ENCODE data around the gene ALKBH5. TPM values are rescaled to one million over a fixed set of nuclear protein-coding genes. Genes with fewer than 3 reads are reported as not detected.

Gene ALKBH5
- total and polyA plus RNA-seq, 2 of the 8 experiments (the other 6 are each of a cell fraction or from before 2014, with no cell fraction given) = 63.7 to 86.4 TPM

DNA sequence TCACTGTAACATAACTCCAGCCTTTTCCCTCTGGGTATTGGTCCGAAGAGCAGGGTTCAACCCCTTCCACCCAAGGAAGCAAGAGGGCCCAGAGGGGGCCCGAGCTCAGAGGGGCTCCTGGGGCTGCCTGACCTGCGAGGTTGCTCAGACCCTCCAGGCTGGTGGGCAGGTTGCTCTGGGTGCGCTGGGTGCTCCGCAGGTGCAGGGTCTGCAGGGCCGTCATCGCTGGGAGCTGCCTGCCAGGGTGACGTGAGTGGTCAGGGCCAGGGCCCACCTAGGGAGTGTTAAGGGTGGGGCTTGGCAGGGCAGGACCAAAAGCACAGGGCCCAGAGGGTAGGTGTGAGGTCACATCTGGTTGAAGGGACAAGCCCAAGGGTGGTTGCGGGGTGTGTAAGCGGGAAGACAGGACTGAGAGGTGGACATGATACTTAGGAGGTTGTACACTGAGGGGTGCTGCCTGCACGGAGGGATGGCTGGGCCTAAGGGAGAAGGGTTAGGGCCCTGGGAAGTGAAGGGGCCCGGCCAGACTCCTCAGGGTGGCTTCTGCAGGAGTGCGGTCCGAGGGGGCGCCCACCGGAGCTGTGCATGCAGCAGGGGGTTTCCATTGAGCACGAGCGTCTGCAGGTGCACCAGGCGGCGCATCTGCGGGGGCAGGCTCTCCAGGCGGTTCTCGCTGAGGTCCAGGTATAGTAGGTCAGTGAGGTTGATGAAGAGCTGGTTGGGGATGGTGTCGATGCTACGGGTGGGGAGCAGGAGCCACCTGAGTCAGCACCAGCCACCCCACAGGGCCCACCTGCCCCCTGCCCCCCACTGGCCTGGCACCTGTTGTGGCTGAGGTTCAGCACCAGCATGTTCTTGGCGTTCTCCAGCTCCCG lies 70.6 kb downstream of the ALKBH5 start:
- CTCF ChIA-PET (ENCODE audit: partially characterized antibody) = interaction anchor here (0.7 to 3.9 kb wide), 9 partner anchors 11 to 111 kb away, joined by 3 to 16 read pairs (median 4); no protein-coding TSS in a partner anchor

More for the DNA sequence above, 70.6 kb downstream of the ALKBH5 start:
- H2BK5ac ChIP-seq (ENCODE audit: low read depth, low read length) = no peak overlapping the region
- no peak overlapping the region for H3K27ac ChIP-seq (ENCODE audit: low read depth, low read length)
- no peak overlapping the region for H4K5ac ChIP-seq (ENCODE audit: insufficient read length, low read depth, low read length)
- peak overlapping the region; percentile 35; the same call in 1 of the 2 replicates for H4K8ac ChIP-seq (ENCODE audit: extremely low read depth, insufficient read depth, low read length)
- H2BK120ac ChIP-seq (replicated peaks; ENCODE audit: low read depth, low read length) = no peak overlapping the region
- peaks cover 0 to 21% (median 11%) of the 10 kb centered on the region in 4 experiments; a peak in 6 of 7 replicates for H3K4me1 ChIP-seq (replicated peaks in 1 of 4; ENCODE audit: control insufficient read depth in 3 of 4, insufficient read depth in 4 of 4, low read length in 3 of 4)
- no peak overlapping the region for H3K4ac ChIP-seq (replicated peaks; ENCODE audit: insufficient read length, low read depth, low read length)
- peaks cover 14% of the 10 kb centered on the region for H3K79me1 ChIP-seq (ENCODE audit: low read depth, low read length)
- H3K23me2 ChIP-seq (ENCODE audit: low read depth, low read length) = peaks cover 7% of the 10 kb centered on the region
- peaks cover 33 to 59% (median 50%) of the 10 kb centered on the region in 4 experiments for H3K36me3 ChIP-seq (ENCODE audit: control insufficient read depth in 2 of 4, insufficient read depth in 4 of 4, low read length in 3 of 4)
- H3K79me2 ChIP-seq (ENCODE audit: control insufficient read depth in 1 of 2, insufficient read depth in 2 of 2, low read length in 2 of 2) = peaks cover 0 to 18% of the 10 kb centered on the region in 2 experiments; a peak in 1 of 4 replicates
- FAIRE-seq = no peak
- no peak overlapping the region for H3K4me2 ChIP-seq (ENCODE audit: insufficient read depth in 1 of 2, low read depth in 2 of 2, low read length in 2 of 2)
- DNase-seq (ENCODE audit: low read depth in 1 of 2, low spot score in 2 of 2) = no peak
- 95% methylated on average over 25 of the region's 27 CpGs; no CpG with 5 or more reads in 1 of the 2 experiments for WGBS, 2 experiments (ENCODE audit: extremely low coverage in 1 of 2, insufficient coverage in 1 of 2, insufficient read length in 1 of 2, insufficient replicate concordance in 2 of 2, low coverage in 1 of 2, low lambda C conversion rate in 2 of 2, missing lambda C conversion rate in 1 of 2)
- no peak overlapping the region for H2BK20ac ChIP-seq (ENCODE audit: low read length)
- no peak overlapping the region for H4K91ac ChIP-seq (replicated peaks; ENCODE audit: insufficient read length, low read length)
- H3K18ac ChIP-seq (ENCODE audit: extremely low read depth, low read length) = no peak overlapping the region
- H3K23ac ChIP-seq (ENCODE audit: insufficient read length) = no peak overlapping the region
- no peaks in the 10 kb centered on the region for H3K27me3 ChIP-seq (replicated peaks in 1 of 4; ENCODE audit: control insufficient read depth in 3 of 4, extremely low read depth in 1 of 4, insufficient read depth in 3 of 4, low read length in 3 of 4)
- H3K9me3 ChIP-seq (ENCODE audit: insufficient read depth in 2 of 2, low read depth in 1 of 2, low read length in 1 of 2) = no peaks in the 10 kb centered on the region
- no peak overlapping the region for H3K14ac ChIP-seq (ENCODE audit: insufficient read length)
- H4K20me1 ChIP-seq (replicated peaks in 1 of 2; ENCODE audit: control insufficient read depth in 1 of 2, insufficient read depth in 2 of 2, low read length in 2 of 2) = peaks cover 5 to 11% of the 10 kb centered on the region in 2 experiments
- no peak overlapping the region for H2BK15ac ChIP-seq (ENCODE audit: low read length)
- H3K56ac ChIP-seq (replicated peaks; ENCODE audit: insufficient read length, low read depth, low read length) = no peak overlapping the region
- TF ChIP-seq FOSL1 (IDR thresholded peaks at IDR 0.05; ENCODE audit: insufficient read depth, low read depth, low read length) (no peak), NANOG (IDR thresholded peaks at IDR 0.05; ENCODE audit: insufficient read depth, low read depth, low read length, poor library complexity, severe bottlenecking) (no peak)
- TF ChIP-seq, protein P1, sequence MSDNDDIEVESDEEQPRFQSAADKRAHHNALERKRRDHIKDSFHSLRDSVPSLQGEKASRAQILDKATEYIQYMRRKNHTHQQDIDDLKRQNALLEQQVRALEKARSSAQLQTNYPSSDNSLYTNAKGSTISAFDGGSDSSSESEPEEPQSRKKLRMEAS (IDR thresholded peaks at IDR 0.05) = no peak
- H3K4me3 ChIP-seq (ENCODE audit: extremely low read depth in 1 of 4, insufficient read depth in 2 of 4, low read depth in 3 of 4, low read length in 4 of 4) = no peak overlapping the region
- no peak overlapping the region for H2AFZ ChIP-seq (ENCODE audit: low read length)
- POLR2A ChIA-PET (ENCODE audit: partially characterized antibody) = interaction anchor here (0.6 to 11.5 kb wide), 10 partner anchors 10 to 109 kb away, joined by 3 to 171 read pairs (median 4); partner anchors contain the start of gene TOP3A
- H2AK5ac ChIP-seq (ENCODE audit: low read depth, low read length) = no peak overlapping the region
- no peak overlapping the region for H3K9ac ChIP-seq (replicated peaks in 1 of 4; ENCODE audit: extremely low read depth in 1 of 4, low read depth in 3 of 4, low read length in 3 of 4)
- 0 out of 2 replicates have a peak overlapping the region, but pooled peaks have one; percentile 17 for H2BK12ac ChIP-seq (ENCODE audit: low read depth, low read length)
